Uterus (tissue), 2 donors: Measurements from ENCODE around the gene MIS18BP1.

Source experiments
- POLR2A ChIP-seq, 2 donors: fragments of 450-650 bp; IDR thresholded peaks; one replicate each; pipeline ENCODE4 v1.6.1; 2016; ENCODE audit warnings: antibody characterized with exemption in 2 of 2, mild to moderate bottlenecking in 1 of 2, moderate library complexity in 1 of 2
- TF ChIP-seq, protein P1 (sequence below), 4 experiments: fragments of 200-600 bp in 2 of 4; fragments of 450-650 bp in 2 of 4; sonication (generic) in 2 of 4; IDR thresholded peaks; one replicate each; pipeline ENCODE4 v1.5.1; 2016 to 2019; ENCODE audit warnings: antibody characterized with exemption in 4 of 4, mild to moderate bottlenecking in 2 of 4, moderate library complexity in 1 of 4

DNA sequence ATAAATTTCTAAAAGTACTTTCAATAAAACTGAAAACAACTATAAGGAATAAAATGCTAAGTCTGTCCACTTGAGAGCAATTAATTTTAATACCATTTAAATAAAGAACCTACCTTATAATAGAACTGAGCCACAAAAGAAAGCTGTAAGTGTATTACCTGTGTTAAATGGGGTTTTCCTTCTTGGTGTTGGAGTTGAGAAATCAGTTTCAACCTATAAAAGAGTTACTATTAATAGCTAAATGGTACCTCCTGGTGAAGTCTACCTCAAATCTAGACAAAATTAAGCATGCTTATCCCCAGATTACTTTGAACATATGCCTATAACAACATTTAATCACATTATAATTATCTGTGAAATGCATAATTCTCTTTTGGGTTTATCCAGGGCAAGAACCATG, 48.8 kb downstream of the MIS18BP1 start:
- TF ChIP-seq, protein P1, sequence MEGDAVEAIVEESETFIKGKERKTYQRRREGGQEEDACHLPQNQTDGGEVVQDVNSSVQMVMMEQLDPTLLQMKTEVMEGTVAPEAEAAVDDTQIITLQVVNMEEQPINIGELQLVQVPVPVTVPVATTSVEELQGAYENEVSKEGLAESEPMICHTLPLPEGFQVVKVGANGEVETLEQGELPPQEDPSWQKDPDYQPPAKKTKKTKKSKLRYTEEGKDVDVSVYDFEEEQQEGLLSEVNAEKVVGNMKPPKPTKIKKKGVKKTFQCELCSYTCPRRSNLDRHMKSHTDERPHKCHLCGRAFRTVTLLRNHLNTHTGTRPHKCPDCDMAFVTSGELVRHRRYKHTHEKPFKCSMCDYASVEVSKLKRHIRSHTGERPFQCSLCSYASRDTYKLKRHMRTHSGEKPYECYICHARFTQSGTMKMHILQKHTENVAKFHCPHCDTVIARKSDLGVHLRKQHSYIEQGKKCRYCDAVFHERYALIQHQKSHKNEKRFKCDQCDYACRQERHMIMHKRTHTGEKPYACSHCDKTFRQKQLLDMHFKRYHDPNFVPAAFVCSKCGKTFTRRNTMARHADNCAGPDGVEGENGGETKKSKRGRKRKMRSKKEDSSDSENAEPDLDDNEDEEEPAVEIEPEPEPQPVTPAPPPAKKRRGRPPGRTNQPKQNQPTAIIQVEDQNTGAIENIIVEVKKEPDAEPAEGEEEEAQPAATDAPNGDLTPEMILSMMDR (IDR thresholded peaks at IDR 0.05): no peak
- no peak for TF ChIP-seq POLR2A (IDR thresholded peaks at IDR 0.05)
